GM21717 (cell line): ENCODE data around the gene FOXR1.

ENCODE experiments used
- ATAC-seq: cut with Tn5 transposase; IDR thresholded peaks from one replicate; pipeline ENCODE4 v1.9.1; 2021; ENCODE audit warnings: mild to moderate bottlenecking, moderate library complexity; ENCODE audit not compliant: unreplicated experiment

Gene FOXR1, protein sequence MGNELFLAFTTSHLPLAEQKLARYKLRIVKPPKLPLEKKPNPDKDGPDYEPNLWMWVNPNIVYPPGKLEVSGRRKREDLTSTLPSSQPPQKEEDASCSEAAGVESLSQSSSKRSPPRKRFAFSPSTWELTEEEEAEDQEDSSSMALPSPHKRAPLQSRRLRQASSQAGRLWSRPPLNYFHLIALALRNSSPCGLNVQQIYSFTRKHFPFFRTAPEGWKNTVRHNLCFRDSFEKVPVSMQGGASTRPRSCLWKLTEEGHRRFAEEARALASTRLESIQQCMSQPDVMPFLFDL

DNA sequence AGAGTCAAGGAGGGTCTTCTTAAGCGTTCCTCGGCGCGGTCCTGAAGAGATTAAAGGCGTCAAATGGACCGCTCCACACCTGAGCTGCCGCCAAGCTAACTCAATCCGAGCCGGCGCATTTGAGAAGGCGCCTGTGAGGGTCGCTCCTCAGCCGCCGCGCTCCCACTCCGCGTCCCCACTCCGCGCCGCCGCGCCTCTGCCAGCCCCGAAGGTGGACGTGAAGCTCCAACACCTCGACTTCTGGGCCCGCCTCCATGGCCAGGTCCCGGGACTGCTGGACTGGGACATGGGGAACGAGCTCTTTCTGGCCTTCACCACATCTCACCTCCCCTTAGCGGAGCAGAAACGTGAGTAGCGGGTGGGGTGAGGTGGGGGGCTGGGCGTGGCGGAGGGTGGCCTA is at the start of gene FOXR1:
TSS of gene FOXR1 (plus strand) at position 116 of the 400 bp plus-strand sequence. CDS start at position 287, 171 bp downstream.
- no peak for ATAC-seq

DNA sequence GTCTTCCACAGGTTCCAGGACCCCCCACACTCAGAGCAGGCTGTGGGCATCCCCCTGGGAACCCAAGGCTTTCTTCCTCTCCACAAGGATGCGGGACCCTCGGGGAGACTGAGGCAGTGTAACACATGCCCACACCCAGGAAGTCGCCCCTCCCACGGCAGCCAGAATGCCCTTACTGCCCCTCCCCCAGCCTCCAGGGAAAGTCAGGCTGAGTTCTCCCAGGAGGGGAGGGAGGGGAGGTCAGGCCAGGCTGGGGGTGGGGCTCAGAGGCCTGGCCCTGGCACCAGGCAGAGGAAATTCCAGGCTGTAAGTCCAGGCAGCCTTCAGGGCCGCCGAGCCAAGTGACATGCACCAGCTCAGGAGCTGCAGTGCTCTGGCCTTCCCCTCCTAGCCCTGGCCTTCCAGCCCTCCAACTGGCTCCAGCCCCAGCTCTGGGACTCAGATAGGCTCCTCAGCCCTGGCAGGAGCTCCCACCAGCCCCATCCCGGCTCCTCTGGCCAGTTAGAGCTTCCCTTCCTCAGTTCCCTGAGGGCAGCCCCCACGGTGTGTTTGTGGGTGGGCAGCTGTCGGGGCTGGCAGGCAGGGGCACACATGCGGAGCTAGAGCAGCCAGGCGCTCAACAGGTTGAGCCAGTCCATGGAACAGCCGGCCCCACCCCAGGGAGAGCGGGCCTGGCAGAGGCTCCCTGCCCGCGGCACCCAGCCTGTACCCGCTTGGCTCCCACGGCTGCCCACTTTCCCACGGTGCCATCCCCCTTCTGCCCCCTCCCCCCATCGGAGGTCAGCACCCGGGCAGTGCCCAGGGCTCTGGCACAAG is 49.4 kb upstream of the FOXR1 start:
- ATAC-seq, result no peak

- ATAC-seq, result no peak
These were observed 48.6 kb upstream of the FOXR1 start for GRCh38 chr11:118922745-118923627.

- ATAC-seq, result no peak
These were observed 47.6 kb upstream of the FOXR1 start for GRCh38 chr11:118923721-118924587.

DNA sequence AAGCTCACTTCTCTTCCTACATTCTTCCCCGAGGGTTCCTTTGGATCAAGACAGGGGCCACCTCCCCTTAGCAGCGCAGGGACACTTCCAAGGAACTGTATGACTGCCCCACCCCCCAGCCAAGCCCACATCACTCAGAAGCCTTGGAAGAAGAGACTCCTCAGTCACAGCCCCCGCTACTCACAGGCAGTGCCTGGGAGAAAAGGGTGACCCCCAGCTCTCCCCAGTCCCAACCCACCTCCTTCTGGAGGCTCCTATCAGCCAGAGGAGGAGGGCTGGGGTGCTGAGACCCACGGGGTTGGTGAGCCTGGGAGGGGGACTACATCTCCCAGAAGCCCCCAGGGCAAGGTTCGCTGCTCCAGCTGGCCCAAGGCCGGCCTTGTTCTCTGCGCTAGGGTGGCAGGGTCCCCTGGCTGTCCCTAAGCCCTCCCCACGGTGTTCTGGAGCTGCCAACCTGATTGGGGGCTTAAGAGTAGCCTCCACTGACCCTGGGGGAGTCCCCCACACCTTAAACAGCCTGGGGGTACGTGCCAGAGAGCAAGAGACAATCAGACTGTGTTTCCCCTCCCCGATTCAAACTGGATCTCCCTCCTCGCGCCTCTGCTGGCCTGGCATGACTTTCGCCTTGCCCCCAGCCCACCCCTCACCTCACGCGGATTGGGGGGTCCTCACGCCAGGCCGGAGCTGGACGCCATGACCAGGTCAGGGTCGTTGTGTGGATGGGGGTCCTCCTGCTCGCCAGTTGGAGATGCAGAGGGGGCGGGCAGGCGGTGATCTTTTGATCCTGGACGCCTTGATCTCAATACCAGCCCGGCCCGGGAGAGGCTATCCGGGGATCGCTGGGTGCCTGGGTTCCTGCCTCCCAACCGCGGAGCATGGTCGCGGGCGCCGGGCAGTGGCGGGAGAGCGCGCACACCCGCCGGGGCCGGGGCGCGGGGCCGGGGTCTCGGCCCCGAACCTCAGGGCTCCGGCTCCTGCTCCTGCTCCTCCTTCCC is 46.7 kb upstream of the FOXR1 start:
- ATAC-seq, result no peak

DNA sequence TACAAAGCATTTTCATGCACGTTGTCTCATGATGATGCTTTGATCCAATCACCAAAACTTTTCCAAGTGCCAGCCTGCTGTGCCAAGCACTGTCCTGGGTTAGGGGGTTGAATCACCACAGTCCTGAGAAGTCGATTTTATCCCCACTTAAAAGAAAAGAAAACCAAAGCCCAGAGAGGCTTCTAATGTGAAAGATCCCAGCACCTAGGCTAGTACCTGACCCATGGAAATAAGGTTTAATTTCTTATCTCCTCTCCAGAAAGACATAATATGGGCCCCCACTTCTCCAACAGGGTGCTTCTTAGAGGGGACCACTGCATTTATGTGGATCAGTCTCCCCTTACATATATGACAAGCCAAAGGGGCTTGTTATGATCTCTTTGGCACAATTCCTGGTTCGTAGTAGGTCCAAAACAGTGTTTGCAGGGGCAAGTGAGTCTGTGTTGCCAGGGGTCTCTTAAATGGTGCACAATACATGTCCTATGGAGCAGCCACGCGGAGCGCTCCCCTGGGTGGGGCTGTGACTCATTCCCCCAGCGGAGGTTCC is 43.9 kb upstream of the FOXR1 start:
- no peak for ATAC-seq

DNA sequence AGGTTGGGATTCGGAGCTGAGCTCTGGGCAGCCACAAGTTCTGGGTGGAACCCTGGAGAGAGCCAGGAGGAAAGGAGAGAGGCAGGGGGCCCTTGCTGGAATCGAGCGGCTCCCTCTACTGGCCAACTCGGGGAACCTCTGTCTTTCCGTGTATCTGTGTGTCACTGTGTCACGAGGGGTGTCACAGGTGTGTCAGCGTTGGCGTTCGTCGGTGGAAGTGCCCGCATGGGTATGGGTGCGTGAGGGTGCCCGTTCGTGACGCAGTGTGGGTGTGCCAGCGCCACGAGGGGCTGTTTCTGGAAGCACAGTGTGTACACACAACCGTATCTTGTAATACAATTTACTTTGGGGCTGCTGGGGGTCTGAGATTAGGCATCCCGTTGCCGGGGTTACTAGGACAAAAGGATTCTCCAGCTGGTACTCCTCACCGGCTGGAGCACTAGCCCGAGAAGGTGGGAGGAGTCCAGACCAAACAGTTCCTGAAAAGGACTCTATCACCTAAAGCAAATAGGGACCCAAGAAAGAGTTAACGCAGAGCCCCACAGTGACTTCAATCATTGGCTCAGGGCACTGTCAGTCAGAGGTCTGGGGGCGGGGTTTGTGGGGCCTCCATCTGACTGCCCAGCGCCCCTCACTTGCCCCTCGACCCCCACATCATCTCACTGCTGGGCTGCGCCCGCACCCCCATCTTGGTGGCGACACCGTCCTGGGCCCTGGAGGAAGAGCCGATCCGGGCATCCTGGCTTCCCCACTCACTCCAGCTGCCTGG is 43.3 kb upstream of the FOXR1 start:
- peak; percentile 29 for ATAC-seq

GRCh38 chr11:118928870-118929500 is 42.6 kb upstream of the FOXR1 start:
- ATAC-seq, result no peak

GRCh38 chr11:118929501-118930093 is 42.0 kb upstream of the FOXR1 start:
- ATAC-seq, result no peak

DNA sequence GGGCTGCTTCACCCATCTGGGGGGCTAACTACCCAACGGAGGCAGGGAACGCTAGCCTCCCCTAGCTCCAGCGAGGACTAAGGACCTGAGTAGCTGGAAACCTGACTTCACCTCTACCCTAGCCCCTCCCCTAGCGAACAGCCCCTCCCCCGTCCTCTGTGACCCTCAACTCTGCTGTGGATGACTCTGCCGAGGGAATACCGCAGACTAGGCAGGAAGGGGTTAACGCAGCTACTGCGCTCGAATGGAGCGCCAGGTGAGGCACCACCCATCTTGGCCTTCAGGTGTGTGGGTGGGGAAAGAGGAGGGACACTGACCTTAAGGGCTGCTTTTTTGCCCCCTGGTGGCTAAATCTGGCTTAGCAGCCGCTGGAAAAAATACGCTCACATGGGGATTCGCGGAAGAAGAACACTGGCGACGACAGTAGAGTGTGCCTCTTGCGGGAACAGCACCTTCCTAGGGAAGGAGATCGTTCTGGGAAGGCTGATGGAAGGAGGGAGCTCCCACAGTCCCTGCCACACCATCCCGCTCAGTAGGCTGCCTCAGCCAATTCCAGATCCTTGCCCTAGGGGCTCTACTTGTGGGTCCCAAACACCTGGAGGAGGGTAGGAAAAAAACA is 41.4 kb upstream of the FOXR1 start:
- no peak for ATAC-seq

GRCh38 chr11:118931571-118931970 is 40.0 kb upstream of the FOXR1 start:
- ATAC-seq, result no peak

DNA sequence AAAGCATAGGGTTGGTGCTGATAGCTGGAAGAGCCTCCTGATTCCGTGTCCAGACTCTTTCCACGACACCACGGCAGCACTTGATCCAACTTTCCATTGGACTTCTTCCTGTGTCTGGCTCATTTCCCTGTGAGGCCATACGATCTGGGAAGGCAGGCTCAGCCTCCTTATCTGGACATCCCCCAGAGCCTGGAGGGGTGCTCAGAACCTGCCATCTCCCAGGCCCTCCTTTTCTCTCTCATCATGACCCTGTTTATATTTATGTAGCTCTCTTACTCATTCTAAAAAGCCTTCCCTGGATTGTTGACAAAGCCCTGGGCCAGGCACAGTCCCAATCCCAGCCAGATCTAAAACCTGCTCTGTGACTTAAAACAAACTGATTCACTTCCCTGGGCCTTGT is 38.1 kb upstream of the FOXR1 start:
- ATAC-seq, result no peak

DNA sequence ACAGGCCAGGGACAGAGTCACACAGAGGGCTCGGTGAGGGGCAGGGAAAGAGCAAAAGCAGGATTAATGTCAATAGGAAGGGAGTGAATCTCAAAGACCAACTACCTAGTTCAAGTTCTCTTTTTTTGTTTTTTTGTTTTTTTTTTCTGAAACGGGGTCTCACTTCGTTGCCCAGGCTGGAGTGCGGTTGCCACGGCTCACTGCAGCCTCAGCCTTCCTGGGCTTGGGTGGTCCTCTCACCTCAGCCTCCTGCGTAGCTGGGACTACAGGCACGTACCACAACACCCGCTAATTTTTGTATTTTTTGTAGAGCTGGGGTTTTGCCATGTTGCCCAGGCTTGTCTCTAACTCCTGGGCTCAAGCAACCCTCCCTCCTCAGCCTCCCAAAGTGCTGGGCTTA is 36.2 kb upstream of the FOXR1 start:
- no peak for ATAC-seq

GRCh38 chr11:118938491-118939403 is 32.8 kb upstream of the FOXR1 start:
- no peak for ATAC-seq

GRCh38 chr11:118939404-118939915 is 32.1 kb upstream of the FOXR1 start:
- ATAC-seq, result no peak
